ENCODE results near the gene ANAPC13.

ANAPC13 gene

DNA sequence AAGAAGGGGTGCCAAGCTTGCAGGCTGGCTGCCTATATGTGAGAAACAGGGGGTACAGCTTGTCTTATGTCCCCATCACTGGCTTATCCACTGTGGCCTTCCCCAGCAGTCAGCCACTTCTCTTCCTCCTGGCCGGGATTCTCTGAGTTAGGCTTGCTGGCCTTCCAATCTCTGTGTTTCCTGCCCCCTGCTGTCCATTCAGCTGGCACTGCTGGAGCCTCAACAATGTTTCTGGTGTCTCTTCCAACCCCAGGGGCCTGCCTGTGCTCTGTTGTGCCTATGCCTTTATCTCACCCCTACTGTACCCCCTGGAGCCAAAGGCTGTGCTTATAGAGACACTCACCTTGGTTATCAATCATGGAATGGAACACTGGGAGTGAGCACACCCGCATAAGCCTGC is 36.5 kb downstream of the ANAPC13 start:
- no peak for TF ChIP-seq ZNF202 (tag by site-specific recombination; IDR thresholded peaks at IDR 0.05; ENCODE audit: borderline replicate concordance)
- no peak for TF ChIP-seq ZFP3 (tag by site-specific recombination; IDR thresholded peaks at IDR 0.05; ENCODE audit: low read depth)
- no peak for TF ChIP-seq ZNF585B (tag by site-specific recombination; IDR thresholded peaks at IDR 0.05)
- TF ChIP-seq GLIS1 (tag by site-specific recombination; IDR thresholded peaks at IDR 0.05), result peak; percentile 58
- TF ChIP-seq ZIC2 (tag by site-specific recombination; IDR thresholded peaks at IDR 0.05), result peak; percentile 92
- TF ChIP-seq ZNF155 (tag by site-specific recombination; IDR thresholded peaks at IDR 0.05), result no peak
- TF ChIP-seq ZNF2 (tag by site-specific recombination; IDR thresholded peaks at IDR 0.05), result no peak
- TF ChIP-seq, protein P1, sequence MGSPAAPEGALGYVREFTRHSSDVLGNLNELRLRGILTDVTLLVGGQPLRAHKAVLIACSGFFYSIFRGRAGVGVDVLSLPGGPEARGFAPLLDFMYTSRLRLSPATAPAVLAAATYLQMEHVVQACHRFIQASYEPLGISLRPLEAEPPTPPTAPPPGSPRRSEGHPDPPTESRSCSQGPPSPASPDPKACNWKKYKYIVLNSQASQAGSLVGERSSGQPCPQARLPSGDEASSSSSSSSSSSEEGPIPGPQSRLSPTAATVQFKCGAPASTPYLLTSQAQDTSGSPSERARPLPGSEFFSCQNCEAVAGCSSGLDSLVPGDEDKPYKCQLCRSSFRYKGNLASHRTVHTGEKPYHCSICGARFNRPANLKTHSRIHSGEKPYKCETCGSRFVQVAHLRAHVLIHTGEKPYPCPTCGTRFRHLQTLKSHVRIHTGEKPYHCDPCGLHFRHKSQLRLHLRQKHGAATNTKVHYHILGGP (tag by site-specific recombination; IDR thresholded peaks at IDR 0.05), result no peak
- TF ChIP-seq ZNF701 (tag by site-specific recombination; IDR thresholded peaks at IDR 0.05), result no peak
- POLR2A ChIA-PET, result no interaction called here

DNA sequence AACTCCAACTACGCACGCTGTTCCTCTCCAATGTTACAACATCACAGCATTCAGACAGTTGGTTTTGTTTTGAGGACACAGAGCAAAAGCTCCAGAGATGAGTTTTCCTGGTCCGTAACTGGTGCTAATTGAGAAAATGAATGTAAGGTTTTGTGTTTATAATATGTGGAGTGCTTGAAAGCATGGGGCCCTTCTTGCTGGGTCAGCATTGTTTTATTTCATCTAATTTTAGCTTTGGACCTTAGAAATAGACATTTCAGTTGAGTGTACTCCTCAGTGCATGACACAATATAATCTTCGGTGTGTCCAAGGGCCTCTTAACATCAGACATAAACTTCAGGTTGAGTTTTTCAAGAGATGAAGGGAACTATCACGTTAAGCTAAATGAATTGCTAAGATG is 37.1 kb downstream of the ANAPC13 start:
- Histone ChIP-seq H3K27ac (ENCODE audit: extremely low read depth, low read depth, low read length) (no peak overlapping the region), H3K9me3 (ENCODE audit: control insufficient read depth, insufficient read depth, low read depth, low read length) (no peaks in the 10 kb centered on the region), H3K36me3 (ENCODE audit: control insufficient read depth in 2 of 2, insufficient read depth in 1 of 2, low read length in 2 of 2) (no peaks in the 10 kb centered on the region), H3K4me1 (ENCODE audit: control insufficient read depth, insufficient read depth, low read length) (no peaks in the 10 kb centered on the region), H3K4me3 (ENCODE audit: low read depth, low read length) (no peak overlapping the region)
- TF ChIP-seq ZNF214 (tag by site-specific recombination; IDR thresholded peaks at IDR 0.05; ENCODE audit: borderline replicate concordance) (no peak), ZNF239 (tag by site-specific recombination; IDR thresholded peaks at IDR 0.05) (no peak), ZNF354C (tag by site-specific recombination; IDR thresholded peaks at IDR 0.05; ENCODE audit: borderline replicate concordance, low read depth) (no peak), ZNF155 (tag by site-specific recombination; IDR thresholded peaks at IDR 0.05) (no peak), ZNF426 (tag by site-specific recombination; IDR thresholded peaks at IDR 0.05) (no peak), ZBTB17 (tag by site-specific recombination; IDR thresholded peaks at IDR 0.05) (no peak), SP2 (tag by site-specific recombination; IDR thresholded peaks at IDR 0.05) (no peak), ZNF560 (tag by site-specific recombination; IDR thresholded peaks at IDR 0.05; ENCODE audit: borderline replicate concordance) (no peak), ZBTB21 (tag by site-specific recombination; IDR thresholded peaks at IDR 0.05) (no peak), ZFP41 (tag by site-specific recombination; IDR thresholded peaks at IDR 0.05; ENCODE audit: borderline replicate concordance) (no peak), ZNF350 (tag by site-specific recombination; IDR thresholded peaks at IDR 0.05) (no peak), ZNF16 (tag by site-specific recombination; IDR thresholded peaks at IDR 0.05; ENCODE audit: low read depth) (no peak), ZNF311 (tag by site-specific recombination; IDR thresholded peaks at IDR 0.05; ENCODE audit: borderline replicate concordance) (no peak), ZSCAN30 (tag by site-specific recombination; IDR thresholded peaks at IDR 0.05) (no peak), SETDB1 (IDR thresholded peaks at IDR 0.05; ENCODE audit: insufficient read length, low read length) (no peak), ZNF175 (tag by site-specific recombination; IDR thresholded peaks at IDR 0.05) (no peak), ZNF24 (tag by site-specific recombination; IDR thresholded peaks at IDR 0.05) (no peak), FEZF1 (tag by site-specific recombination; IDR thresholded peaks at IDR 0.05) (no peak)
- TF ChIP-seq, protein P2, sequence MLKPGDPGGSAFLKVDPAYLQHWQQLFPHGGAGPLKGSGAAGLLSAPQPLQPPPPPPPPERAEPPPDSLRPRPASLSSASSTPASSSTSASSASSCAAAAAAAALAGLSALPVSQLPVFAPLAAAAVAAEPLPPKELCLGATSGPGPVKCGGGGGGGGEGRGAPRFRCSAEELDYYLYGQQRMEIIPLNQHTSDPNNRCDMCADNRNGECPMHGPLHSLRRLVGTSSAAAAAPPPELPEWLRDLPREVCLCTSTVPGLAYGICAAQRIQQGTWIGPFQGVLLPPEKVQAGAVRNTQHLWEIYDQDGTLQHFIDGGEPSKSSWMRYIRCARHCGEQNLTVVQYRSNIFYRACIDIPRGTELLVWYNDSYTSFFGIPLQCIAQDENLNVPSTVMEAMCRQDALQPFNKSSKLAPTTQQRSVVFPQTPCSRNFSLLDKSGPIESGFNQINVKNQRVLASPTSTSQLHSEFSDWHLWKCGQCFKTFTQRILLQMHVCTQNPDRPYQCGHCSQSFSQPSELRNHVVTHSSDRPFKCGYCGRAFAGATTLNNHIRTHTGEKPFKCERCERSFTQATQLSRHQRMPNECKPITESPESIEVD (tag by site-specific recombination; IDR thresholded peaks at IDR 0.05), result no peak
- TF ChIP-seq, protein P3, sequence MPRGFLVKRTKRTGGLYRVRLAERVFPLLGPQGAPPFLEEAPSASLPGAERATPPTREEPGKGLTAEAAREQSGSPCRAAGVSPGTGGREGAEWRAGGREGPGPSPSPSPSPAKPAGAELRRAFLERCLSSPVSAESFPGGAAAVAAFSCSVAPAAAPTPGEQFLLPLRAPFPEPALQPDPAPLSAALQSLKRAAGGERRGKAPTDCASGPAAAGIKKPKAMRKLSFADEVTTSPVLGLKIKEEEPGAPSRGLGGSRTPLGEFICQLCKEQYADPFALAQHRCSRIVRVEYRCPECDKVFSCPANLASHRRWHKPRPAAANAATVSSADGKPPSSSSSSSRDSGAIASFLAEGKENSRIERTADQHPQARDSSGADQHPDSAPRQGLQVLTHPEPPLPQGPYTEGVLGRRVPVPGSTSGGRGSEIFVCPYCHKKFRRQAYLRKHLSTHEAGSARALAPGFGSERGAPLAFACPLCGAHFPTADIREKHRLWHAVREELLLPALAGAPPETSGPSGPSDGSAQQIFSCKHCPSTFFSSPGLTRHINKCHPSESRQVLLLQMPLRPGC (tag by site-specific recombination; IDR thresholded peaks at IDR 0.05), result no peak
- POLR2A ChIA-PET, result no interaction called here
- CTCF ChIA-PET, result interaction anchor here (0.8 to 3.2 kb wide), 3 partner anchors 28 to 140 kb away, joined by 3 to 16 read pairs (median 3); no protein-coding TSS in a partner anchor

More for the DNA sequence above, 36.5 kb downstream of the ANAPC13 start:
- H3K4me1 ChIP-seq (ENCODE audit: control insufficient read depth, insufficient read depth, low read length), result no peaks in the 10 kb centered on the region
- no peaks in the 10 kb centered on the region for H3K9me3 ChIP-seq (ENCODE audit: control insufficient read depth, insufficient read depth, low read depth, low read length)
- CTCF ChIA-PET, result interaction anchor here (0.6 to 3.2 kb wide), 3 partner anchors 11 to 141 kb away, joined by 3 to 16 read pairs (median 3); no protein-coding TSS in a partner anchor
- H3K4me3 ChIP-seq (ENCODE audit: low read depth, low read length), result no peak overlapping the region
- no peaks in the 10 kb centered on the region for H3K36me3 ChIP-seq (ENCODE audit: control insufficient read depth in 2 of 2, insufficient read depth in 1 of 2, low read length in 2 of 2)
- H3K27ac ChIP-seq (ENCODE audit: extremely low read depth, low read depth, low read length), result no peak overlapping the region

Data from HEK293 (cell line).